Stimulated activated memory B cell treated with anti-CD40 and anti-IgM and Interleukin-4, amounts not matched to agents 10 μg/mL and 1 μg/mL and 100 μg/mL, for 72 hours (primary cell): ENCODE data around the gene ZXDC.

Experiments
- ATAC-seq: fragments of 150-1000 bp; cut with Tn5 transposase; 2 replicates; pipeline ENCODE4 v1.10.0; 2021
- H3K27ac Mint-ChIP-seq: one replicate; pipeline ENCODE4 v1.8.0; 2022; ENCODE audit warnings: mild to moderate bottlenecking, mixed read lengths
- H3K27me3 Mint-ChIP-seq: one replicate; pipeline ENCODE4 v1.8.0; 2022; ENCODE audit warnings: mixed read lengths
- H3K36me3 Mint-ChIP-seq: one replicate; pipeline ENCODE4 v1.8.0; 2022; ENCODE audit warnings: mixed read lengths
- H3K4me1 Mint-ChIP-seq: one replicate; pipeline ENCODE4 v1.8.0; 2022; ENCODE audit warnings: mixed read lengths
- H3K4me3 Mint-ChIP-seq: one replicate; pipeline ENCODE4 v1.8.0; 2022; ENCODE audit warnings: mild to moderate bottlenecking, moderate library complexity, mixed read lengths
- H3K9me3 Mint-ChIP-seq: one replicate; pipeline ENCODE4 v1.8.0; 2022; ENCODE audit warnings: mixed read lengths

ZXDC gene

GRCh38 chr3:126475413-126476114 is at the start of gene ZXDC:
Gene ZXDC, minus strand, starts transcription at chr3:126475891. Its CDS starts 26 bp downstream, at chr3:126475865.
- Mint-ChIP-seq H3K9me3 (no peaks in the 10 kb centered on the region), H3K27me3 (no peaks in the 10 kb centered on the region), H3K36me3 (peaks cover 26% of the 10 kb centered on the region), H3K4me3 (peak within 1 kb of the TSS; percentile 82), H3K4me1 (peaks cover 40% of the 10 kb centered on the region), H3K27ac (peak within 1 kb of the TSS; percentile 64)
- ATAC-seq: peak; percentile 95

GRCh38 chr3:126525091-126525852 is 49.6 kb upstream of the ZXDC start:
- H3K9me3 Mint-ChIP-seq: no peaks in the 10 kb centered on the region
- ATAC-seq: no peak
- H3K4me3 Mint-ChIP-seq: no peak overlapping the region
- peaks cover 37% of the 10 kb centered on the region for H3K27me3 Mint-ChIP-seq
- H3K4me1 Mint-ChIP-seq: no peaks in the 10 kb centered on the region
- no peaks in the 10 kb centered on the region for H3K36me3 Mint-ChIP-seq
- H3K27ac Mint-ChIP-seq: no peak overlapping the region

GRCh38 chr3:126524429-126524988 is 48.8 kb upstream of the ZXDC start:
- ATAC-seq: no peak
- H3K27me3 Mint-ChIP-seq: peaks cover 34% of the 10 kb centered on the region
- no peaks in the 10 kb centered on the region for H3K9me3 Mint-ChIP-seq
- no peaks in the 10 kb centered on the region for H3K36me3 Mint-ChIP-seq
- H3K4me3 Mint-ChIP-seq: peak overlapping the region; percentile 28
- H3K27ac Mint-ChIP-seq: no peak overlapping the region
- no peaks in the 10 kb centered on the region for H3K4me1 Mint-ChIP-seq

GRCh38 chr3:126523745-126524428 is 48.2 kb upstream of the ZXDC start, which contains the start of gene CHST13:
Gene CHST13, plus strand, starts transcription at chr3:126524155. Its CDS starts 178 bp downstream, at chr3:126524333.
- no peak within 1 kb of the TSS for H3K27ac Mint-ChIP-seq
- H3K9me3 Mint-ChIP-seq: no peaks in the 10 kb centered on the region
- no peaks in the 10 kb centered on the region for H3K36me3 Mint-ChIP-seq
- H3K4me3 Mint-ChIP-seq: peak within 1 kb of the TSS; percentile 28
- H3K27me3 Mint-ChIP-seq: peaks cover 31% of the 10 kb centered on the region
- H3K4me1 Mint-ChIP-seq: no peaks in the 10 kb centered on the region
- ATAC-seq: no peak

GRCh38 chr3:126522363-126522788 is 46.7 kb upstream of the ZXDC start:
- H3K36me3 Mint-ChIP-seq: no peaks in the 10 kb centered on the region
- no peaks in the 10 kb centered on the region for H3K9me3 Mint-ChIP-seq
- no peaks in the 10 kb centered on the region for H3K4me1 Mint-ChIP-seq
- ATAC-seq: no peak
- H3K27me3 Mint-ChIP-seq: peaks cover 36% of the 10 kb centered on the region
- H3K27ac Mint-ChIP-seq: no peak overlapping the region
- no peak overlapping the region for H3K4me3 Mint-ChIP-seq

GRCh38 chr3:126521122-126521891 is 45.6 kb upstream of the ZXDC start:
- Mint-ChIP-seq H3K27me3 (peaks cover 42% of the 10 kb centered on the region), H3K36me3 (no peaks in the 10 kb centered on the region), H3K9me3 (no peaks in the 10 kb centered on the region), H3K4me3 (no peak overlapping the region), H3K4me1 (no peaks in the 10 kb centered on the region), H3K27ac (no peak overlapping the region)
- ATAC-seq: no peak

- Mint-ChIP-seq H3K9me3 (no peaks in the 10 kb centered on the region), H3K27ac (no peak overlapping the region), H3K27me3 (peaks cover 31% of the 10 kb centered on the region), H3K4me3 (no peak overlapping the region), H3K4me1 (no peaks in the 10 kb centered on the region), H3K36me3 (no peaks in the 10 kb centered on the region)
- ATAC-seq: no peak
These were observed 44.1 kb upstream of the ZXDC start for GRCh38 chr3:126519506-126520455.

- Mint-ChIP-seq H3K4me1 (no peaks in the 10 kb centered on the region), H3K27ac (no peak overlapping the region), H3K36me3 (no peaks in the 10 kb centered on the region), H3K4me3 (no peak overlapping the region), H3K9me3 (no peaks in the 10 kb centered on the region), H3K27me3 (peaks cover 30% of the 10 kb centered on the region)
- ATAC-seq: no peak
These were observed 43.1 kb upstream of the ZXDC start for GRCh38 chr3:126518779-126519177.

GRCh38 chr3:126517986-126518778 is 42.5 kb upstream of the ZXDC start:
- Mint-ChIP-seq H3K9me3 (no peaks in the 10 kb centered on the region), H3K27ac (no peak overlapping the region), H3K4me3 (no peak overlapping the region), H3K27me3 (peaks cover 24% of the 10 kb centered on the region), H3K36me3 (no peaks in the 10 kb centered on the region), H3K4me1 (no peaks in the 10 kb centered on the region)
- no peak for ATAC-seq

GRCh38 chr3:126517291-126517951 is 41.7 kb upstream of the ZXDC start, which contains the start of gene UROC1:
Gene UROC1, minus strand, starts transcription at chr3:126517773. Its CDS starts 54 bp downstream, at chr3:126517719.
- H3K9me3 Mint-ChIP-seq: no peaks in the 10 kb centered on the region
- no peak within 1 kb of the TSS for H3K27ac Mint-ChIP-seq
- no peaks in the 10 kb centered on the region for H3K36me3 Mint-ChIP-seq
- ATAC-seq: no peak
- no peaks in the 10 kb centered on the region for H3K4me1 Mint-ChIP-seq
- peaks cover 18% of the 10 kb centered on the region for H3K27me3 Mint-ChIP-seq
- H3K4me3 Mint-ChIP-seq: no peak within 1 kb of the TSS

GRCh38 chr3:126516936-126517290 is 41.2 kb upstream of the ZXDC start:
- Mint-ChIP-seq H3K27ac (no peak overlapping the region), H3K27me3 (peaks cover 18% of the 10 kb centered on the region), H3K4me3 (no peak overlapping the region), H3K9me3 (no peaks in the 10 kb centered on the region), H3K36me3 (no peaks in the 10 kb centered on the region), H3K4me1 (no peaks in the 10 kb centered on the region)
- no peak for ATAC-seq

GRCh38 chr3:126516152-126516935 is 40.7 kb upstream of the ZXDC start:
- Mint-ChIP-seq H3K9me3 (no peaks in the 10 kb centered on the region), H3K4me3 (no peak overlapping the region)
- ATAC-seq: peak; percentile 49

More at GRCh38 chr3:126516152-126516935, 40.7 kb upstream of the ZXDC start:
- Mint-ChIP-seq H3K36me3 (no peaks in the 10 kb centered on the region), H3K4me1 (no peaks in the 10 kb centered on the region), H3K27me3 (peaks cover 18% of the 10 kb centered on the region), H3K27ac (no peak overlapping the region)
